HCT116 (cell line): ENCODE measurements around the gene VRK3. TPM values are rescaled to one million over a fixed set of nuclear protein-coding genes. Genes with fewer than 3 reads are reported as not detected.

Experiments used
- ATAC-seq: fragments of 200-7000 bp; cut with Tn5 transposase; 2 replicates; pipeline ENCODE4 v1.9.1; 2020; ENCODE audit warnings: mild to moderate bottlenecking, moderate library complexity
- BruUV-seq: library from RNA; stranded (reverse); fragments of 400-500 nt; replicated peaks from 2 replicates; lab custom pipeline; 2021; lab: Mats Ljungman, UMichigan
- CTCF ChIA-PET: fragments of 300-600 bp; sonication (Branson Sonifier 250); formaldehyde crosslinking; loops from one replicate; lab custom pipeline; 2021; ENCODE audit warnings: antibody characterized with exemption; lab: Charles Lee
- POLR2A ChIA-PET: fragments of 300-600, 350-600 bp; sonication (Branson Sonifier 250); formaldehyde crosslinking; loops from one replicate; lab custom pipeline; 2021; ENCODE audit warnings: antibody characterized with exemption; lab: Charles Lee
- RAD21 ChIA-PET, 2 experiments: fragments of 300-600 bp; sonication (Branson Sonifier 250); formaldehyde crosslinking; loops; one replicate each; lab custom pipeline; 2023; ENCODE audit warnings: low total read pairs in 2 of 2; ENCODE audit not compliant: uncharacterized antibody in 2 of 2, unreplicated experiment in 2 of 2, low non-redundant PET in 1 of 2; lab: Charles Lee
- DNase-seq: peaks from one replicate; pipeline ENCODE4 v3.0.0-alpha.2; 2010; ENCODE audit warnings: low read depth, low spot score
- H2AFZ ChIP-seq: fragments of 200-600 bp; shearing (Covaris generic), sonication (generic); 2 replicates; pipeline ENCODE4 v1.6.1; 2017; ENCODE audit warnings: low read depth, mixed run types, mixed read lengths, antibody characterized with exemption, low read length; ENCODE audit not compliant: poor library complexity, severe bottlenecking
- H3K27ac ChIP-seq: 2 replicates; pipeline ENCODE4 v1.5.1; 2012; ENCODE audit warnings: low read depth, low read length
- H3K27me3 ChIP-seq: fragments of 200-600 bp; sonication (generic); 2 replicates; pipeline ENCODE4 v1.6.1; 2016; ENCODE audit warnings: mixed run types, low read length, mixed read lengths; ENCODE audit not compliant: insufficient read depth
- H3K36me3 ChIP-seq, 2 experiments: fragments of 200-500 bp in 1 of 2; fragments of 200-600 bp in 1 of 2; sonication (Bioruptor generic) in 1 of 2; sonication (generic) in 1 of 2; 2 replicates each; pipeline versions ENCODE4 v1.5.1 to v1.6.1; 2014 to 2016; ENCODE audit warnings: low read length in 2 of 2, inconsistent platforms in 1 of 2, mixed read lengths in 1 of 2, mixed run types in 1 of 2; ENCODE audit not compliant: insufficient read depth in 2 of 2, control insufficient read depth in 1 of 2
- H3K4me1 ChIP-seq, 2 experiments: fragments of 200-600 bp in 1 of 2; sonication (generic) in 1 of 2; 2 replicates each; pipeline versions ENCODE4 v1.5.1 to v1.6.1; 2012 to 2017; ENCODE audit warnings: low read length in 2 of 2, inconsistent platforms in 1 of 2, mild to moderate bottlenecking in 1 of 2, mixed read lengths in 1 of 2, mixed run types in 1 of 2, moderate library complexity in 1 of 2; ENCODE audit not compliant: insufficient read depth in 2 of 2, control insufficient read depth in 1 of 2
- H3K4me2 ChIP-seq: fragments of 200-600 bp; sonication (generic); 2 replicates; pipeline ENCODE4 v1.6.1; 2017; ENCODE audit warnings: mixed run types, low read length, mixed read lengths
- H3K4me3 ChIP-seq, 2 experiments: fragments of 200-600 bp in 1 of 2; sonication (generic) in 1 of 2; replicated peaks in 1 of 2; 2 replicates each; pipeline ENCODE4 v1.5.1; 2011 to 2016; ENCODE audit warnings: low read length in 2 of 2, control low read depth in 1 of 2, low read depth in 1 of 2, mild to moderate bottlenecking in 1 of 2, mixed read lengths in 1 of 2, mixed run types in 1 of 2
- H3K79me2 ChIP-seq: fragments of 200-600 bp; sonication (generic); 2 replicates; pipeline ENCODE4 v1.6.1; 2017; ENCODE audit warnings: mild to moderate bottlenecking, mixed run types, low read length, moderate library complexity, mixed read lengths; ENCODE audit not compliant: insufficient read depth
- H3K9ac ChIP-seq: fragments of 200-600 bp; sonication (generic); 2 replicates; pipeline ENCODE4 v1.6.1; 2016; ENCODE audit warnings: low read length, mixed read lengths
- H3K9me2 ChIP-seq: fragments of 200-600 bp; sonication (generic), shearing (Covaris generic); 2 replicates; pipeline ENCODE4 v1.6.1; 2017; ENCODE audit warnings: mixed run types, mild to moderate bottlenecking, moderate library complexity; ENCODE audit not compliant: insufficient read depth
- H3K9me3 ChIP-seq, 2 experiments: fragments of 200-500 bp in 1 of 2; fragments of 200-600 bp in 1 of 2; sonication (Bioruptor generic) in 1 of 2; sonication (generic) in 1 of 2; 2 replicates each; pipeline ENCODE4 v1.6.1; 2014 to 2017; ENCODE audit warnings: low read length in 2 of 2, mixed read lengths in 2 of 2, inconsistent platforms in 1 of 2, low read depth in 1 of 2, mild to moderate bottlenecking in 1 of 2, mixed run types in 1 of 2, moderate library complexity in 1 of 2; ENCODE audit not compliant: control insufficient read depth in 1 of 2, insufficient read depth in 1 of 2
- H4K20me1 ChIP-seq: fragments of 200-600 bp; sonication (generic), shearing (Covaris generic); 2 replicates; pipeline ENCODE4 v1.6.1; 2017; ENCODE audit warnings: mixed run types, mild to moderate bottlenecking, moderate library complexity; ENCODE audit not compliant: insufficient read depth
- CBX3 ChIP-seq: IDR thresholded peaks from 2 replicates; pipeline ENCODE4 v1.6.1; 2012; ENCODE audit warnings: low read depth
- ELF1 ChIP-seq: IDR thresholded peaks from 2 replicates; pipeline ENCODE4 v1.6.1; 2012; ENCODE audit warnings: low read depth, borderline replicate concordance
- POLR2A ChIP-seq: IDR thresholded peaks from 2 replicates; pipeline ENCODE4 v1.7.0; 2011; ENCODE audit warnings: borderline replicate concordance; ENCODE audit not compliant: insufficient read depth, insufficient read length; ENCODE audit errors: extremely low read depth
- RAD21 ChIP-seq: IDR thresholded peaks from 2 replicates; pipeline ENCODE4 v1.6.1; 2012; ENCODE audit warnings: low read depth, mild to moderate bottlenecking
- SIN3A ChIP-seq: IDR thresholded peaks from 2 replicates; pipeline ENCODE4 v1.6.1; 2012; ENCODE audit warnings: low read depth
- SP1 ChIP-seq: IDR thresholded peaks from 2 replicates; pipeline ENCODE4 v1.6.1; 2012; ENCODE audit warnings: low read depth
- YY1 ChIP-seq: IDR thresholded peaks from 2 replicates; pipeline ENCODE4 v1.6.1; 2011; ENCODE audit warnings: low read length, low read depth, moderate library complexity, mild to moderate bottlenecking; ENCODE audit not compliant: insufficient replicate concordance; ENCODE audit errors: extremely low read depth
- ZFX ChIP-seq: fragments of 450-650 bp; IDR thresholded peaks from 2 replicates; pipeline ENCODE4 v1.6.1; 2017
- intact Hi-C: fragments of 100-400 bp; cut with micrococcal nuclease; formaldehyde crosslinking; loops from 2 replicates; pipeline ENCODE4 v1.10.0; 2022
- total RNA-seq: library from RNA; stranded (reverse); gene quantifications from one replicate; pipeline ENCODE4 v1.2.1, GENCODE V29; 2021; ENCODE audit not compliant: unreplicated experiment
- TF ChIP-seq, protein P1 (sequence below): IDR thresholded peaks from 2 replicates; pipeline ENCODE4 v1.6.1; 2012; ENCODE audit warnings: low read depth
- TF ChIP-seq, protein P2 (sequence below): IDR thresholded peaks from 2 replicates; pipeline ENCODE4 v1.6.1; 2012

Gene VRK3
- total RNA-seq, 1 experiment from 2014 or later: 44.0 TPM

DNA sequence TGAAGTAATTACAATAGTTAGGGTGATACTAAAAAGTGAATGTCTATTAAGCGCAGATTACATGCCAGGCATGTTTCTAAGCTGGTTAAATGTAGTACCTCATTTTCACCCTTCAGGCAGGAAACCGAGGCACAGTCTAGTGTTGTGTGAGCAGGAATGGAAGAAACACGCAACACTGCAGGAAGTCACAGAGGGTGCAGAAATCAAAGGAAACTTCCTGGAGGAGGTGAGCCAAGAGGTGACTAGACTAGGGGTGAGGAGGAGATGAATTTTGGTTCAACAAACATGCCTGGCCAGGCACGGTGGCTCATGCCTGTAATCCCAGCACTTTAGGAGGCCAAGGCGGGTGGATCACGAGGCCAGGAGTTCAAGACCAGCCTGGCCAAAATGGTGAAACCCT, 42.4 kb upstream of the VRK3 start:
- ATAC-seq (no peak), DNase-seq (no peak)
- Histone ChIP-seq H3K4me1 (no peaks in the 10 kb centered on the region), H2AFZ (no peak overlapping the region), H3K9ac (no peak overlapping the region), H3K4me3 (no peak overlapping the region), H3K4me2 (no peak overlapping the region), H3K79me2 (no peaks in the 10 kb centered on the region), H3K9me3 (no peaks in the 10 kb centered on the region)
- POLR2A ChIA-PET: no interaction called here
- CTCF ChIA-PET: no interaction called here
- TF ChIP-seq CBX3 (no peak), POLR2A (no peak), SP1 (no peak), SIN3A (no peak), RAD21 (no peak), YY1 (no peak), ZFX (no peak), ELF1 (no peak)
- TF ChIP-seq, protein P1, sequence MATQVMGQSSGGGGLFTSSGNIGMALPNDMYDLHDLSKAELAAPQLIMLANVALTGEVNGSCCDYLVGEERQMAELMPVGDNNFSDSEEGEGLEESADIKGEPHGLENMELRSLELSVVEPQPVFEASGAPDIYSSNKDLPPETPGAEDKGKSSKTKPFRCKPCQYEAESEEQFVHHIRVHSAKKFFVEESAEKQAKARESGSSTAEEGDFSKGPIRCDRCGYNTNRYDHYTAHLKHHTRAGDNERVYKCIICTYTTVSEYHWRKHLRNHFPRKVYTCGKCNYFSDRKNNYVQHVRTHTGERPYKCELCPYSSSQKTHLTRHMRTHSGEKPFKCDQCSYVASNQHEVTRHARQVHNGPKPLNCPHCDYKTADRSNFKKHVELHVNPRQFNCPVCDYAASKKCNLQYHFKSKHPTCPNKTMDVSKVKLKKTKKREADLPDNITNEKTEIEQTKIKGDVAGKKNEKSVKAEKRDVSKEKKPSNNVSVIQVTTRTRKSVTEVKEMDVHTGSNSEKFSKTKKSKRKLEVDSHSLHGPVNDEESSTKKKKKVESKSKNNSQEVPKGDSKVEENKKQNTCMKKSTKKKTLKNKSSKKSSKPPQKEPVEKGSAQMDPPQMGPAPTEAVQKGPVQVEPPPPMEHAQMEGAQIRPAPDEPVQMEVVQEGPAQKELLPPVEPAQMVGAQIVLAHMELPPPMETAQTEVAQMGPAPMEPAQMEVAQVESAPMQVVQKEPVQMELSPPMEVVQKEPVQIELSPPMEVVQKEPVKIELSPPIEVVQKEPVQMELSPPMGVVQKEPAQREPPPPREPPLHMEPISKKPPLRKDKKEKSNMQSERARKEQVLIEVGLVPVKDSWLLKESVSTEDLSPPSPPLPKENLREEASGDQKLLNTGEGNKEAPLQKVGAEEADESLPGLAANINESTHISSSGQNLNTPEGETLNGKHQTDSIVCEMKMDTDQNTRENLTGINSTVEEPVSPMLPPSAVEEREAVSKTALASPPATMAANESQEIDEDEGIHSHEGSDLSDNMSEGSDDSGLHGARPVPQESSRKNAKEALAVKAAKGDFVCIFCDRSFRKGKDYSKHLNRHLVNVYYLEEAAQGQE: no peak
- TF ChIP-seq, protein P2, sequence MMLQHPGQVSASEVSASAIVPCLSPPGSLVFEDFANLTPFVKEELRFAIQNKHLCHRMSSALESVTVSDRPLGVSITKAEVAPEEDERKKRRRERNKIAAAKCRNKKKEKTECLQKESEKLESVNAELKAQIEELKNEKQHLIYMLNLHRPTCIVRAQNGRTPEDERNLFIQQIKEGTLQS: no peak
- TF ChIP-seq, all 23 proteins: peak for 0
- no TSS peak for BruUV-seq
- intact Hi-C loops: no loop called here
- Histone ChIP-seq H3K27me3 (no peaks in the 10 kb centered on the region), H3K36me3 (no peaks in the 10 kb centered on the region), H4K20me1 (no peaks in the 10 kb centered on the region), H3K27ac (no peak overlapping the region), H3K9me2 (no peaks in the 10 kb centered on the region)
- RAD21 ChIA-PET: no interaction called here
